A204.1 (cell line): Measurements from ENCODE around the gene TKFC.

Source experiments
- FAIRE-seq: peaks from 2 replicates; lab custom pipeline; 2012; peaks lifted over from hg19 to GRCh38; lab: Jason Lieb, UNC

The TKFC gene

DNA sequence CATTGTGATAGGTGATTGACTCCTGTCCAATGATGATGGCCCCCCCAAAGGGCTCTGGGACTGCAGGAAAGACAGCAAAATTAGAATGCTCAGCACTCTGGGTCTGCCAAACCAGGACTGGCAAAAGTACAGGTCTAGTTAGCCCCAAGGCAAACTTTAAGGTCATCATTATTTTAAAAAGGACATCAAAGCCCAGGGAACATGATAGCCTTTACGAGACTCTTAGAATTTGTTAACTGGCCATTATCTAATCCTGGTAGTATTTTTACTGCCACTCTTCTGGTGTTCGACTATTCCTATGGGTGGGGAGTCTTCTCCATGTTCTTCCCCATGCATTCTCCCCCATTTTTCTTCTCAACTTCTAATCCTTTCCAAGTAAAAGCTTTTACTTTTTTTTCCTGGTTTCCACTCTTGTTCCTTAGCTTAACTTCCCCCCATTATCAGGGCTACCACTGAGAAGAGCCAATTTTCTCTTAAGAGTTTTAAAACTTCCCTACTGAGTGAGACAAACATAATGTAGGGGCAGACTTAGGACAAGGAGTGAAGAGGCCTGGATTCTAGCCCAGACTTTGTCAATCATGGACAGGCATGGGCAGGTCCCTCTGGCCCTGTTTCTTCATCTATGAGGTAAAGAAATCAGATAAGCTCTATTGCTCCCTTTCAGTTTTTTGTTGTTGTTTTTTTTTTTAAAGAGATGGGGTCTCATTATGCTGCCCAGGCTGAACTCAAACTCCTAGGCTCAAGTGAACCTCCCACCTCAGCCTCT lies 7.2 kb upstream of the TKFC start:
- no peak for FAIRE-seq

DNA sequence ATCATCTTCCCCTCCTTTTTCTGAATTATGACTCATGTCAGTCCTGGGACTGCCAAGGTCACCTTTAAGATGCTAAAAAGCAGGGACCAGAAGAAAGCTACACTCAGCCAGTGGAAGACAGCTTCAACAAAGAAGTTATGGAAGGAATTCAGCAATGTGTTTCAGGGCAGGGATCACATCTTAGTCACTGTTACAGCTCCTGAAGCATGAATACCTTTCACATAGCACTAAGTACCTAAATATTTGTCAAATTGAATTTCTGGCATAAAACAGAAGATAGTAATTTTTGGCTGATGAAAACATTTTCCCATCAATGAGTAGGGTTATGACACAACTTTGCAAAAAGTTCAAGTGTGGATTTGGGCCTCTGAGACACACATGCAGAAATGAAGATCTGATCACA lies 5.4 kb upstream of the TKFC start:
- FAIRE-seq, result no peak

DNA sequence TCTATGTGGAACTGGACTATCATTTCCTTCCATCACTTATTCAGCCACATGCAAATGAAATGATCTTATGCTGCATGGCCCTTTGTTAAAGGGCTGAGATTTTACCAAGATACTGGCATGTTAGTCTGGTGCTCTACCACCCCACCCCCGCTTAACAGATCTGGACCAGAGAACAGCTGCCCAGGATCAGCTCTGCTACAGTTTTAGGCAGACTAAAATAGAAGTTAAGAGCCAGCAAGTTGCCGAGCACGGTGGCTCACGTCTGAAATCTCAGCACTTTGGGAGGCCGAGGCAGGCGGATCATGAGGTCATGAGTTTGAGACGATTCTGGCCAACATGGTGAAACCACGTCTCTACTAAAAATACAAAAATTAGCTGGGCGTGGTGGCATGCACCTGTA lies 4.7 kb upstream of the TKFC start:
- FAIRE-seq, result no peak

- FAIRE-seq, result no peak
Measured at GRCh38 chr11:61329871-61330270, 3.2 kb upstream of the TKFC start.

- FAIRE-seq, result no peak
Measured at GRCh38 chr11:61331651-61332050, 1.4 kb upstream of the TKFC start.

GRCh38 chr11:61332281-61332796 lies 689 bp upstream of the TKFC start:
- FAIRE-seq, result no peak

GRCh38 chr11:61333550-61334433 lies 764 bp downstream of the TKFC start:
- no peak for FAIRE-seq

- no peak for FAIRE-seq
Measured at GRCh38 chr11:61334434-61335354, 1.7 kb downstream of the TKFC start.

DNA sequence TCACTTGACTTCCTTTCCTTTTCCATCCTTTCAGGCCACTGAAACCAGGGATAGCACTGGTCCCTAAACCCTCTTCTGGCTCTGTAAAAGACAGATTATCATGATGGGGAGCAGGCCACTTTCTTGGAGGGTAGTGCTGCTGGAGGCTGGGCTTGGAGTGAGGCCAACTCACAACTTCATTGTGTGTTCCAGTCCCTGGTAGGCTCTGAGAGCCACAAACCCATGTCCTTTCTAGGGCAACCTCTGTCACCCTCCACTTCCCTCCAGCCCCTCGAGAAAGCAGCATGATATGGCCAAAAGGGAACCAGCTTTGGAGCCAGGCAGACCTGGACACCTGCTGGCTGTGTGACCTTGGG lies 2.3 kb downstream of the TKFC start:
- no peak for FAIRE-seq

GRCh38 chr11:61336171-61336935 lies 3.3 kb downstream of the TKFC start:
- no peak for FAIRE-seq

GRCh38 chr11:61337706-61338470 lies 4.9 kb downstream of the TKFC start:
- no peak for FAIRE-seq

DNA sequence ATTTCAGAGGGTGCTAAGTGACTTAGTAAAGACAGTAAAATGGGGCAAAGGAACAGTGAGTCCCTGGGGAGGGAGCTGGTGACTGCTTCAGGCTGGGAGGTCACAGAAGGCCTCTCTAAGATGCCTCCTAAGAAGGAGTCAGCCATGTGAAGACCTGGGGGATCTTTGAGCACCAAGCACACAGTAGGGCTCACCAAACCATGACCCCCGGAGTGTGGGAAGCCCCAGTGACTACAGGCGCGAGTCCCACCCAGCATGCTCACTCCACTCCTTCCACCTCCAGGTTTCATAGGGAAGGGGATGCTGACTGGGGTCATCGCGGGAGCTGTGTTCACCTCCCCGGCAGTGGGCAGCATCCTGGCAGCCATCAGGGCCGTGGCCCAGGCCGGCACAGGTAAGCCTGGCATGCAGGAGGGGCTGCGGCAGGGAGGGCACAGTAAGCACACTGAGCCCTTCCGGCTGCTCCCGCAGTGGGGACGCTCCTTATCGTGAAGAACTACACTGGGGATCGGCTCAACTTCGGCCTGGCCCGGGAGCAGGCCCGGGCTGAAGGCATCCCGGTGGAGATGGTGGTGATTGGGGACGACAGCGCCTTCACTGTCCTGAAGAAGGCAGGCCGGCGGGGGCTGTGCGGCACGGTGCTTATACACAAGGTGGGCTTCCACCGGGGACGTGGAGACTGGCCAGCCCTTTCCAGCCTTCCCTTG lies 5.9 kb downstream of the TKFC start:
- no peak for FAIRE-seq

GRCh38 chr11:61339490-61339878 lies 6.5 kb downstream of the TKFC start:
- no peak for FAIRE-seq

DNA sequence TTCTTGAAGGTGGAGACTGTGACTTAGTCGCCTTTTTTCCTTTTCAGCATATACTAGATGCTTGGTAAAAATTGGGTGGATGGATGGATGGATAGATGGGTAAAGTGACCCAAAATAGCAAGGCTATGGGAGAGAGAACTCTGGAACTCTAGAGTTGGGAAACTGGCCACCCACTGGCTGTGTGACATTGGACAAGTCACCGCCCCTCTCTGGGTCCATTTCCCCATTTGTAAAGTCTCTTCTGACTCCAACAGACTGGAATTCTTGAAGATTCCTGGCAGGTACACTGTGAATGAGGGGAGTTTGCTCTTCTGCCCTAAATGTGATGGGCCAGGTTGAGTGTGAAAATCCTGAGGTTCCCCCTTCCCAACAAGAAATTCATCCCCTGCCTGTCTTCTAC lies 8.0 kb downstream of the TKFC start:
- no peak for FAIRE-seq

DNA sequence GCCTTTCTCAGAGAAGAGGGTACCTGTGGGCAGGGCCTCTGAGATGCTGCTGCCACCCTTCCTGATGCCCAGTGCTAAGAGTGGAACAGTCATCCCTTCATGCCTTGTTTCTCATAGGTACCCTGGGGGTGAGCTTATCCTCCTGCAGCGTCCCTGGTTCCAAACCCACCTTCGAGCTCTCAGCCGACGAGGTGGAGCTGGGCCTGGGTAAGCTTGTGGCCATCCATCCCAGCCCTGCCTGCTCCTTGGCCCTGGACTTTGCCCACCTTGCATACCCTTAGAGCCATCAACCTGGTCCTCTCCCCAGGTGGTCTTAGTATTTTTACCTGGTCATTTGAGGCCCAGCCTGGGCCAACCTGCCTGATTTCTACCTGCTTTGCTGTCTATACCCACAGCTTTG lies 8.7 kb downstream of the TKFC start:
- FAIRE-seq, result no peak

GRCh38 chr11:61342207-61342803 lies 9.3 kb downstream of the TKFC start:
- no peak for FAIRE-seq

DNA sequence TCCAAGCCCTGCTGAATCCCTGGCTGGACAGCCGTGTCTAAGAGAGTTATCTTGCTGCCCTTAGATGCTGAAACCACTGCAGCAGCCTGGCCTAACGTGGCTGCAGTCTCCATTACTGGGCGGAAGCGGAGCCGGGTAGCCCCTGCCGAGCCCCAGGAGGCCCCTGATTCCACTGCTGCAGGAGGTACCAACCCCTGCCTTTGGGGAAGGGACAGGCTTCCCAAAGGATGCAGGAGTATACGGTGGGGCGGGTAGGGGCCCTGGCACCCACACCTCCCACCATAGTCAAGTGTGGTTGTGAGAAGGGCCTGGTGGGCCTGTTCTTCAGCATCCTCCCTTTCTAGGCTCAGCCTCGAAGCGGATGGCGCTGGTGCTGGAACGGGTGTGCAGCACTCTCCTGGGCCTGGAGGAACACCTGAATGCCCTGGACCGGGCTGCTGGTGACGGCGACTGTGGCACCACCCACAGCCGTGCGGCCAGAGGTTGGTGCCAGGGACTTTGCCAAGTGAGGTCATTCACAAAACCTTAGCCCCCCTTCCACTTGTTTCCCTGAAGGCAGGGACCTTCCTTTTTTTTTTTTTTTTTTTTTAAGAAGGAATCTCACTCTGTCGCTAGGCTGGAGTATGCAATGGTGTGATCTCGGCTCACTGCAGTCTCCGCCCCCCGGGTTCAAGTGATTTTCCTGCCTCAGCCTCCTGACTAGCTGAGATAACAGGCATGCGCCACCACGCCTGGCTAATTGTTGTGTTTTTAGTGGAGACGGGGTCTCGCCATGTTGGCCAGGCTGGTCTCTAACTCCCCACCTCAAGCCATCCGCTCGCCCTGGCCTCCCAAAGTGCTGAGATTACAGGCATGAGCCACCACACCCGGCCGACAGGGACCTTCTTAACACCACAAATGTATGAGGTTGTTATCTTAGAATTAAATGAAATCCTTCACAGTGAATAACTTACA lies 11.0 kb downstream of the TKFC start:
- no peak for FAIRE-seq

- FAIRE-seq, result no peak
Measured at GRCh38 chr11:61345170-61345610, 12.2 kb downstream of the TKFC start.
